A673 (cell line): ENCODE measurements around the gene MLIP. TPM values are rescaled to one million over a fixed set of nuclear protein-coding genes. Genes with fewer than 3 reads are reported as not detected.

Experiments
- BruUV-seq: library from RNA; stranded (reverse); fragments of 400-500 nt; replicated peaks from 2 replicates; lab custom pipeline; 2021; lab: Mats Ljungman, UMichigan
- CTCF ChIA-PET: fragments of 300-600 bp; sonication (Branson Sonifier 250); formaldehyde crosslinking; loops from one replicate; lab custom pipeline; 2022; ENCODE audit warnings: antibody characterized with exemption; lab: Charles Lee
- POLR2A ChIA-PET: fragments of 300-600 bp; sonication (Branson Sonifier 250); formaldehyde crosslinking; loops from one replicate; lab custom pipeline; 2022; ENCODE audit warnings: antibody characterized with exemption; ENCODE audit not compliant: low non-redundant PET; lab: Charles Lee
- DNase-seq: peaks from one replicate; pipeline ENCODE4 v3.0.0-alpha.2; 2015; ENCODE audit warnings: low spot score
- H3K27ac ChIP-seq: fragments of 200-600 bp; sonication (generic); 2 replicates; pipeline ENCODE4 v1.5.1; 2016; ENCODE audit warnings: mixed run types, low read depth, mild to moderate bottlenecking, mixed read lengths, antibody characterized with exemption, low read length; ENCODE audit not compliant: poor library complexity, severe bottlenecking
- H3K27me3 ChIP-seq: fragments of 200-600 bp; sonication (generic); replicated peaks from 2 replicates; pipeline ENCODE4 v1.6.1; 2017; ENCODE audit warnings: mixed run types, low read depth, mild to moderate bottlenecking, mixed read lengths, antibody characterized with exemption, low read length; ENCODE audit not compliant: insufficient read depth, poor library complexity
- H3K36me3 ChIP-seq: fragments of 200-600 bp; sonication (generic); 2 replicates; pipeline ENCODE4 v1.6.1; 2016; ENCODE audit warnings: mixed run types, mild to moderate bottlenecking, mixed read lengths, antibody characterized with exemption, low read length; ENCODE audit not compliant: insufficient read depth, poor library complexity, severe bottlenecking
- H3K4me1 ChIP-seq: fragments of 200-600 bp; sonication (generic); 2 replicates; pipeline ENCODE4 v1.6.1; 2017; ENCODE audit warnings: mixed run types, mild to moderate bottlenecking, mixed read lengths, antibody characterized with exemption, low read length; ENCODE audit not compliant: insufficient read depth, poor library complexity, severe bottlenecking
- H3K4me3 ChIP-seq: fragments of 200-600 bp; sonication (generic); 2 replicates; pipeline ENCODE4 v1.5.1; 2016; ENCODE audit warnings: low read depth, mixed run types, mild to moderate bottlenecking, mixed read lengths, low read length; ENCODE audit not compliant: poor library complexity, severe bottlenecking
- H3K9me3 ChIP-seq: fragments of 200-600 bp; sonication (generic); 2 replicates; pipeline ENCODE4 v1.6.1; 2016; ENCODE audit warnings: mixed run types, low read depth, mild to moderate bottlenecking, mixed read lengths, antibody characterized with exemption, low read length; ENCODE audit not compliant: poor library complexity, severe bottlenecking
- EZH2 ChIP-seq: fragments of 200-600 bp; sonication (generic); IDR thresholded peaks from 2 replicates; pipeline ENCODE4 v1.6.1; 2017; ENCODE audit warnings: borderline replicate concordance, low read depth, mild to moderate bottlenecking, mixed read lengths, antibody characterized with exemption, low read length; ENCODE audit not compliant: poor library complexity, severe bottlenecking
- intact Hi-C: fragments of 100-400 bp; cut with micrococcal nuclease; formaldehyde crosslinking; loops from one replicate; pipeline ENCODE4 v1.10.0; 2022; ENCODE audit not compliant: unreplicated experiment
- total RNA-seq: library from RNA; stranded (reverse); gene quantifications from 2 replicates; pipeline ENCODE4 v1.2.3, GENCODE V29; 2021
- TF ChIP-seq, protein P1 (sequence below): fragments of 300-800, 200-600 bp; sonication (generic); conservative IDR thresholded peaks from 2 replicates; pipeline ENCODE4 v1.5.1; 2017; ENCODE audit warnings: low read depth, mild to moderate bottlenecking, antibody characterized with exemption, low read length, moderate library complexity, mixed read lengths

Gene MLIP
- total RNA-seq, 1 experiment from 2014 or later: 0.58 TPM

DNA sequence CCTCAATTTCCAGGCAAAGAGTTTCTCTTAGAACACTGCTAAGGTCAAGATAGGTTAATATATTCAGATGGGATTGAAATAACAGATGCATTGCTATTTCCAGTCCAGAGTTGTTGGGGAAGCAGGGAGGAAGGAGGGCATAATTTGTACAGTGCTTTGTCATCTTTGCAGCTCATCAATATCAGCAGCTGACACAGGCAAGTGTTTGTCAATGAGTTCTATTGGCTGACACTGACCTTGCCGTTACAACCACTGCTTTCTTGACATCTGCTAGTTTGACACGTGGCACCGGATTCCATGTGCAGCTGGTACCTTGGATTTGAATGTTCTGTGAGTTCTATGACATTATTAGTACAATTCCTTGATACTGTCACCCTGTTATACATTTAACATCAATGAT is 28.0 kb upstream of the MLIP start:
- TF ChIP-seq, protein P1, sequence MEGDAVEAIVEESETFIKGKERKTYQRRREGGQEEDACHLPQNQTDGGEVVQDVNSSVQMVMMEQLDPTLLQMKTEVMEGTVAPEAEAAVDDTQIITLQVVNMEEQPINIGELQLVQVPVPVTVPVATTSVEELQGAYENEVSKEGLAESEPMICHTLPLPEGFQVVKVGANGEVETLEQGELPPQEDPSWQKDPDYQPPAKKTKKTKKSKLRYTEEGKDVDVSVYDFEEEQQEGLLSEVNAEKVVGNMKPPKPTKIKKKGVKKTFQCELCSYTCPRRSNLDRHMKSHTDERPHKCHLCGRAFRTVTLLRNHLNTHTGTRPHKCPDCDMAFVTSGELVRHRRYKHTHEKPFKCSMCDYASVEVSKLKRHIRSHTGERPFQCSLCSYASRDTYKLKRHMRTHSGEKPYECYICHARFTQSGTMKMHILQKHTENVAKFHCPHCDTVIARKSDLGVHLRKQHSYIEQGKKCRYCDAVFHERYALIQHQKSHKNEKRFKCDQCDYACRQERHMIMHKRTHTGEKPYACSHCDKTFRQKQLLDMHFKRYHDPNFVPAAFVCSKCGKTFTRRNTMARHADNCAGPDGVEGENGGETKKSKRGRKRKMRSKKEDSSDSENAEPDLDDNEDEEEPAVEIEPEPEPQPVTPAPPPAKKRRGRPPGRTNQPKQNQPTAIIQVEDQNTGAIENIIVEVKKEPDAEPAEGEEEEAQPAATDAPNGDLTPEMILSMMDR: no peak
- TF ChIP-seq EZH2: no peak
- Histone ChIP-seq H3K27me3 (no peaks in the 10 kb centered on the region), H3K4me1 (no peaks in the 10 kb centered on the region), H3K27ac (no peak overlapping the region), H3K9me3 (no peaks in the 10 kb centered on the region), H3K36me3 (no peaks in the 10 kb centered on the region), H3K4me3 (no peak overlapping the region)
- BruUV-seq: no TSS peak
- POLR2A ChIA-PET: no interaction called here
- intact Hi-C loops: no loop called here
- CTCF ChIA-PET: no interaction called here
- DNase-seq: no peak

DNA sequence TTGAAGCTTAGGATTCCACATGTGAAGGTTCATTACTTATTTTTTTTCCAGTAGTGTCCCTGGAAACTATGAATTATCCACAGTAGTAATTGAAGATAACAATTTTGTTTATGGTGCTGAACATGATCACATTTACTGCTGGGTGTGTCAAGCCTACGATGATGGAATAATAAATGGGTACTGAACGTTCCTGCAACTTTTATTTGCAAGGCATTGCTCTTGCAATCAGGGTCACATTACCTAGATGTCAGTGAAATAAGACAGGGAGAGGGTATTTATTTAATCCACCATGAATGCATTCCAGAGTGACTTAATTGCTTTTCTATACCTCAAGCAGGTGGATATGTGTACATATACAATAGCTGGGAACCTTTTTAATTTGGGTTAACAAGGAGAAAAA is 27.0 kb upstream of the MLIP start:
- TF ChIP-seq, protein P1: no peak
- TF ChIP-seq EZH2: no peak
- CTCF ChIA-PET: no interaction called here
- BruUV-seq: no TSS peak
- Histone ChIP-seq H3K4me1 (no peaks in the 10 kb centered on the region), H3K27ac (no peak overlapping the region), H3K36me3 (no peaks in the 10 kb centered on the region), H3K9me3 (no peaks in the 10 kb centered on the region), H3K27me3 (no peaks in the 10 kb centered on the region), H3K4me3 (no peak overlapping the region)
- POLR2A ChIA-PET: no interaction called here
- DNase-seq: no peak
- intact Hi-C loops: no loop called here

DNA sequence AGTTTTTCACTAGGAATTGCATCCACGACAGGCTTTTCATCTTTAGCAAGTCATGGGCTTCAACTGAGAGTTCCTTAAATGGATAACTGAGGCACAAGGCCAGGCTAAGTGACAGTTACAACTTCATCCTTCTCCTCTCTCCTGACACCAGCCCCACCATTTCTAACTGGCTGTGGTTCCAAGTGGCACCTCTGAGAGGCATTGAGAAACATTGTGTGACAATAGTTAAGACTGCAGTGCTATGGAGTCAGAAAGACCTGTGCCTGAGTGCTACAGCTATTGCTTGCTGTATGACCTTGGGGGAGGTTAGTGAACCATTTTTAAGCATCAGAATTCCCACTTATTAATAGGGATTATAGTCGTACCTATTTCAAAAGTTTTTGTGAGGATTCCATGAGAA is 26.2 kb upstream of the MLIP start:
- POLR2A ChIA-PET: no interaction called here
- no peak for TF ChIP-seq EZH2
- TF ChIP-seq, protein P1: no peak
- Histone ChIP-seq H3K9me3 (no peaks in the 10 kb centered on the region), H3K4me1 (no peaks in the 10 kb centered on the region), H3K27ac (no peak overlapping the region), H3K27me3 (no peaks in the 10 kb centered on the region), H3K36me3 (no peaks in the 10 kb centered on the region), H3K4me3 (no peak overlapping the region)
- intact Hi-C loops: no loop called here
- CTCF ChIA-PET: no interaction called here
- no TSS peak for BruUV-seq
- no peak for DNase-seq
